Naive thymus-derived CD4-positive, alpha-beta T cell (primary cell): ENCODE results near the gene MED13L. TPM values are rescaled to one million over a fixed set of nuclear protein-coding genes. Genes with fewer than 3 reads are reported as not detected.

Source experiments
- ATAC-seq: fragments of 150-1000 bp; cut with Tn5 transposase; 2 replicates; pipeline ENCODE4 v1.10.0; 2021; ENCODE audit warnings: mild to moderate bottlenecking, moderate library complexity
- CTCF ChIA-PET: fragments of 350-600 bp; sonication (Branson Sonifier 250); formaldehyde crosslinking; loops from one replicate; lab custom pipeline; 2021; ENCODE audit warnings: antibody characterized with exemption; lab: Charles Lee
- POLR2A ChIA-PET: fragments of 350-600 bp; sonication (Branson Sonifier 250); formaldehyde crosslinking; loops from one replicate; lab custom pipeline; 2021; ENCODE audit warnings: antibody characterized with exemption, inconsistent platforms; lab: Charles Lee
- DNase-seq, 9 donors: peaks; one replicate each; pipeline versions ENCODE4 v3.0.0 to v3.0.0-alpha.2; 2020 to 2022; ENCODE audit warnings: mixed read lengths in 1 of 9
- H3K27ac ChIP-seq: one replicate; pipeline ENCODE4 v1.7.0; 2013; ENCODE audit warnings: mild to moderate bottlenecking, low read depth, low read length, moderate library complexity
- H3K27me3 ChIP-seq, 2 donors: one replicate each; pipeline ENCODE4 v1.7.0; 2013; ENCODE audit warnings: low read length in 2 of 2, mild to moderate bottlenecking in 2 of 2, moderate library complexity in 2 of 2; ENCODE audit not compliant: control insufficient read depth in 2 of 2, insufficient read depth in 2 of 2
- H3K36me3 ChIP-seq, 3 experiments: 1 replicate in 2 of 3; 2 replicates in 1 of 3; pipeline ENCODE4 v1.7.0; 2013; ENCODE audit warnings: low read length in 3 of 3, mild to moderate bottlenecking in 3 of 3, moderate library complexity in 1 of 3; ENCODE audit not compliant: insufficient read depth in 3 of 3, control insufficient read depth in 2 of 3
- H3K4me1 ChIP-seq, 2 donors: one replicate each; pipeline ENCODE4 v1.7.0; 2013; ENCODE audit warnings: low read length in 2 of 2, mild to moderate bottlenecking in 2 of 2, moderate library complexity in 1 of 2; ENCODE audit not compliant: control insufficient read depth in 2 of 2, insufficient read depth in 2 of 2
- H3K4me3 ChIP-seq: 2 replicates; pipeline ENCODE4 v1.7.0; 2013; ENCODE audit warnings: mild to moderate bottlenecking, low read length
- H3K9me3 ChIP-seq, 3 experiments: 1 replicate in 2 of 3; 2 replicates in 1 of 3; pipeline ENCODE4 v1.7.0; 2013; ENCODE audit warnings: low read length in 3 of 3; ENCODE audit not compliant: control insufficient read depth in 2 of 3
- H3K27ac Mint-ChIP-seq, 9 donors: one replicate each; pipeline ENCODE4 v1.8.0; 2020 to 2022; ENCODE audit warnings: mixed read lengths in 9 of 9, mild to moderate bottlenecking in 8 of 9, moderate library complexity in 5 of 9, inconsistent platforms in 2 of 9
- H3K27me3 Mint-ChIP-seq, 5 donors: one replicate each; pipeline ENCODE4 v1.8.0; 2021 to 2022; ENCODE audit warnings: mixed read lengths in 5 of 5, mild to moderate bottlenecking in 1 of 5
- H3K36me3 Mint-ChIP-seq, 5 donors: one replicate each; pipeline ENCODE4 v1.8.0; 2020 to 2022; ENCODE audit warnings: mixed read lengths in 5 of 5, mild to moderate bottlenecking in 3 of 5, inconsistent platforms in 1 of 5
- H3K4me1 Mint-ChIP-seq, 7 donors: one replicate each; pipeline ENCODE4 v1.8.0; 2020 to 2022; ENCODE audit warnings: mixed read lengths in 7 of 7, mild to moderate bottlenecking in 3 of 7, inconsistent platforms in 1 of 7
- H3K4me3 Mint-ChIP-seq, 10 donors: one replicate each; pipeline ENCODE4 v1.8.0; 2020 to 2022; ENCODE audit warnings: mild to moderate bottlenecking in 10 of 10, mixed read lengths in 10 of 10, moderate library complexity in 6 of 10, inconsistent platforms in 2 of 10
- H3K9me3 Mint-ChIP-seq, 11 donors: one replicate each; pipeline ENCODE4 v1.8.0; 2020 to 2022; ENCODE audit warnings: mixed read lengths in 11 of 11, mild to moderate bottlenecking in 4 of 11, inconsistent platforms in 1 of 11, moderate library complexity in 1 of 11
- intact Hi-C, 2 donors: fragments of 100-400 bp; cut with micrococcal nuclease; formaldehyde crosslinking; loops; one replicate each; pipeline ENCODE4 v1.15.1; 2023
- polyA plus RNA-seq, 2 donors: library from polyadenylated mRNA; unstranded; fragments of 300-500 nt; fragmentation: Illumina TruSeq; gene quantifications; one replicate each; pipeline ENCODE4 v1.2.3, GENCODE V29; 2021
- total RNA-seq, 6 experiments: library from RNA in 5 of 6; stranded (reverse) in 5 of 6; gene quantifications; 1 replicate in 5 of 6; 2 replicates in 1 of 6; pipeline ENCODE4 v1.2.3 and lab custom pipeline; 2021 to 2026

MED13L gene
- total and polyA plus RNA-seq, 7 experiments from 2014 or later, result 8.3 to 283 (median 155) TPM

DNA sequence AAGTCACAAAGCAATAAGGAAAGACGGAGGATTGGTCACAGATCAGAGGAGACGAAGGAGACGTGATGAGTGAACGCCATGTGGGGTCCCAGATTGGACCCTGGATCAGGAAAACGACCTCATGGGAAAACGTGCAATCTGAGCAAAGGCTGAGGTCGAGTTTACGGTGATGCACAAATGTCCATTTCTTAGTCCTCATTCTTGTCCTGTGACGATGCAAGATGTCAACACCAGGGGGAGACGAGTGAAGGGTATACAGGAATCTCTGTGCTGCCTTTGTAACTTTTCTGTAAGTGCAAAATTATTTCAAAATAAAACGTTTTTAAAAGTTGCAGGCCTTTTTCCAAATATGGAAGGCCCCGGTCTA, 329.8 kb downstream of the MED13L start:
- Mint-ChIP-seq H3K27ac (peak overlapping the region in 1 of 9 donors; percentile 39), H3K4me1 (peaks cover 0 to 2% (median 0%) of the 10 kb centered on the region in 7 donors), H3K4me3 (no peak overlapping the region), H3K36me3 (peaks cover 0 to 31% (median 5%) of the 10 kb centered on the region in 5 donors), H3K27me3 (no peaks in the 10 kb centered on the region), H3K9me3 (peaks cover 0 to 5% (median 0%) of the 10 kb centered on the region in 11 donors)
- H3K27ac ChIP-seq, result no peak overlapping the region
- ChIA-PET POLR2A (no interaction called here), CTCF (no interaction called here)
- H3K4me1 ChIP-seq, result no peaks in the 10 kb centered on the region
- H3K9me3 ChIP-seq, result no peaks in the 10 kb centered on the region
- no peak overlapping the region for H3K4me3 ChIP-seq
- no peak for DNase-seq
- ATAC-seq, result no peak
- intact Hi-C loops, result no loop called here
- no peaks in the 10 kb centered on the region for H3K36me3 ChIP-seq
- no peaks in the 10 kb centered on the region for H3K27me3 ChIP-seq

DNA sequence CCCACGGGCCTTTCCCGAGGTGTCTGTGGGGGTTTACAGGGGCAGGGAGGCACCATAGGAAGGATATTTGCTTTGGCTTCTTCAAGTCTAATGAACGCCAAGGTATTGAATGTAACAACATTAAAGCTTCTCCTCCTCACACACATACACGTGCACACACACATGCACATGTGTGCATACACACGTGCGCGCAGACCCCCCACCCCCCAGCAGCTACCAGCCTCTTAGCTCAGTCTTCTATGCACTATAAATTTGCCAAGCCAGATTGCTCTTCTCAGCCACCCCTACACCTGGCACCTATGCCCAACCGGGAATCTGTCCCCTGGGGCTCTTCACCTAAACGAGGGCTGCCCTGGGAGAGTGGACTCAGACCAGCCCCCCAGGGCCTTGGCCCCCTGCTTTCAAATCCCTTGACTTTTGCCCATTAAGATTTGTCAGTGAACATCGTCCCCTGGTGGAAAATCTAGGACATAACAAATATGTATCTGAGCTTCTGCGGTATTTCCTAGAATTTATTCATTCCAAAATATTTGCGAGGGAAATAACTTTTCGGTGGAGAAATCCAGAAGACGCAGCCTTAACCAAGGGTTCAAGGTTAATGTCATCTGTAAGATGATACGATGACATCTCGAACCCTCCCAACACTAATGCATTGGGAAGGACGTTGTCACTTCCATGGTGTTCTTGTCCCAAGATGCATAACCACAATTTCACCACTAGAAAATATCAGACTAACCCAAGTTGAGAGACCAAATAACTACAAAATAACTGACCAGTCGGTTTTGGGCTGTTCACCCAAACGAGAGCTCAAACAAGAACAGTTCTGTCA, 330.4 kb downstream of the MED13L start:
- ChIA-PET CTCF (no interaction called here), POLR2A (interaction anchor here (0.6 kb wide), 1 partner anchor 52 kb away, joined by 3 read pairs; no protein-coding TSS in a partner anchor)
- Mint-ChIP-seq H3K4me1 (peaks cover 0 to 2% (median 0%) of the 10 kb centered on the region in 7 donors), H3K27ac (no peak overlapping the region), H3K27me3 (no peaks in the 10 kb centered on the region), H3K4me3 (no peak overlapping the region), H3K36me3 (peaks cover 0 to 26% (median 5%) of the 10 kb centered on the region in 5 donors), H3K9me3 (peaks cover 0 to 5% (median 0%) of the 10 kb centered on the region in 11 donors)
- Histone ChIP-seq H3K4me3 (no peak overlapping the region), H3K4me1 (no peaks in the 10 kb centered on the region), H3K27ac (no peak overlapping the region), H3K9me3 (no peaks in the 10 kb centered on the region), H3K27me3 (no peaks in the 10 kb centered on the region), H3K36me3 (no peaks in the 10 kb centered on the region)
- intact Hi-C loops, result no loop called here
- ATAC-seq, result no peak
- DNase-seq, result no peak

DNA sequence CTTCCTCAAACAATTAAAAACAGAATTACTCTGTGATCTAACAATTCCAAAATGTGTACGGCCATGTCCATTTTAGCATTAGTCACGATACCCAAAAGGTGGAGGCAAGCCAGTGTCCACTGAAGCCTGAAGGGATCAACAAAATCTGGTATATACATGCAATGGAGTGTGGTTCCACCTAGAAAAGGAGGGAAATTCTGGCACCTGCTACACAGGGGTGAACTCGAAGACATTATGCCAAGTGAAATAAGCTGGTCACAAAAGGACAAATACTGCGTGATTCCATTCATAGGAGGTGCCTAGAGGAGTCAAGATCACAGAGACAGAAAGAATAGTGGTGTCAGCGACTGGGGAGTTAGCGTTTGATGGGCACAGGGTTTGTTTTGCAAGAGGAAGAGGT, 331.4 kb downstream of the MED13L start:
- Mint-ChIP-seq H3K4me3 (no peak overlapping the region), H3K9me3 (peaks cover 0 to 5% (median 0%) of the 10 kb centered on the region in 11 donors), H3K36me3 (peaks cover 3 to 19% (median 5%) of the 10 kb centered on the region in 5 donors), H3K27me3 (peaks cover 0 to 4% (median 2%) of the 10 kb centered on the region in 5 donors), H3K27ac (no peak overlapping the region), H3K4me1 (peaks cover 0 to 2% (median 0%) of the 10 kb centered on the region in 7 donors)
- Histone ChIP-seq H3K36me3 (no peaks in the 10 kb centered on the region), H3K4me3 (no peak overlapping the region), H3K27ac (no peak overlapping the region), H3K4me1 (no peaks in the 10 kb centered on the region), H3K27me3 (no peaks in the 10 kb centered on the region), H3K9me3 (no peaks in the 10 kb centered on the region)
- ChIA-PET POLR2A (no interaction called here), CTCF (no interaction called here)
- ATAC-seq, result no peak
- DNase-seq, result no peak
- intact Hi-C loops, result no loop called here

DNA sequence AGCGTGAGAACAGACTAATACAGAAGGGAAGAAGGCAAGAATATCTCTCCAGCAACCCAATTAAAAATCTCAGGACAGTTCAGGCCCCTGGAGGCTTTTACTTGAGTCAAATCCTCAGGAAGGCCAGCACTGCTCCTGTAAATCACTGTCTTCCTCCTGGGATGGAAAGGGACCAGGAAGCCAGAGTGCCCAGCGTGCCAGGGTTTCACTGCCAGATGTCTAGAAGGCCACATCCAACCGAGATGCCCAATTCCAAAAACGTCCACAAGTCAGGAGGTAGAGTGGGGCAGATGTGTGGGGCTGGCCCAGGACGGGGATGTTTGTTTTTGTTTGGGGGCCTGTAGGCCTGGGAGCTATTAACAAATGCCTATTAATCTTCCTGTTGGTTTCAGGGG, 332.0 kb downstream of the MED13L start:
- intact Hi-C loops, result no loop called here
- Histone ChIP-seq H3K27me3 (no peaks in the 10 kb centered on the region), H3K4me1 (no peaks in the 10 kb centered on the region), H3K36me3 (no peaks in the 10 kb centered on the region), H3K4me3 (no peak overlapping the region), H3K9me3 (no peaks in the 10 kb centered on the region), H3K27ac (no peak overlapping the region)
- peak overlapping the region in 1 of 9 donors; percentile 10 for H3K27ac Mint-ChIP-seq
- DNase-seq (no peak), ATAC-seq (no peak)
- peaks cover 3 to 15% (median 5%) of the 10 kb centered on the region in 5 donors for H3K36me3 Mint-ChIP-seq
- H3K9me3 Mint-ChIP-seq, result peaks cover 0 to 8% (median 0%) of the 10 kb centered on the region in 11 donors
- peaks cover 0 to 2% (median 0%) of the 10 kb centered on the region in 7 donors for H3K4me1 Mint-ChIP-seq
- peaks cover 0 to 10% (median 7%) of the 10 kb centered on the region in 5 donors for H3K27me3 Mint-ChIP-seq
- no peak overlapping the region for H3K4me3 Mint-ChIP-seq
- ChIA-PET CTCF (no interaction called here), POLR2A (no interaction called here)

DNA sequence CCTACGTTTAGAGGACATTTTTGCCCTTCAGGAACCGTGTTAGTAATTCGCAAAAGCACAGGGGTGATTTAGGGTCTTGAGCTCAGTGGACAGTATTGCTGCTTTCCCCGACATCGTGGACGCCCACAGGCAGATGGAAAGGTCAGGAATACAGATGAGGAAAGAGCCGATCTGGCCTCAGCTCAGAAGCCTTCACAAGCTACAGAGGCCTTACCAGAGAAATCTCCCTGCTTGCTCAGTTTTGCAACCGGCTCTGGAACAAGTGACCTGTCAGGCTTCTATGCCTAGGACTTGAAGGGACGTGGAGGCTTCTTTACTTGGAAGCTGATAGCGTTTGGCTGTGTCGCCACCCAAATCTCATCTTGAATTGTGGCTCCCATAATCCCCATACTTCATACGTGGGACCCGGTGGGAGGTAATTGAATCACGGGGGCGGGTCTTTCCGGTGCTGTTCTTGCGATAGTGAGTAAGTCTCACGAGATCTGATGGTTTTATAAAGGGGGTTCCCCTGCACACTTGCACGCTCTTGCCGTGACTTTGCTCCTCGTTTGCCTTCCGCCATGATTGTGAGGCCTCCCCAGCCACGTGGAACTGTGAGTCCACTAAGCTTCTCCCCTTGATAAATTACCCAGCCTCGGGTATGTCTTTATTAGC, 332.5 kb downstream of the MED13L start:
- Mint-ChIP-seq H3K4me1 (peaks cover 0 to 1% (median 0%) of the 10 kb centered on the region in 7 donors), H3K36me3 (peaks cover 2 to 14% (median 5%) of the 10 kb centered on the region in 5 donors), H3K9me3 (peaks cover 0 to 8% (median 0%) of the 10 kb centered on the region in 11 donors), H3K27me3 (peaks cover 0 to 14% (median 7%) of the 10 kb centered on the region in 5 donors), H3K4me3 (no peak overlapping the region), H3K27ac (peak overlapping the region in 1 of 9 donors; percentile 10)
- POLR2A ChIA-PET, result no interaction called here
- CTCF ChIA-PET, result no interaction called here
- no peak for ATAC-seq
- H3K27ac ChIP-seq, result no peak overlapping the region
- no peaks in the 10 kb centered on the region for H3K9me3 ChIP-seq
- intact Hi-C loops, result no loop called here
- H3K4me3 ChIP-seq, result no peak overlapping the region
- no peaks in the 10 kb centered on the region for H3K27me3 ChIP-seq
- DNase-seq, result no peak
- H3K36me3 ChIP-seq, result no peaks in the 10 kb centered on the region
- H3K4me1 ChIP-seq, result no peaks in the 10 kb centered on the region

DNA sequence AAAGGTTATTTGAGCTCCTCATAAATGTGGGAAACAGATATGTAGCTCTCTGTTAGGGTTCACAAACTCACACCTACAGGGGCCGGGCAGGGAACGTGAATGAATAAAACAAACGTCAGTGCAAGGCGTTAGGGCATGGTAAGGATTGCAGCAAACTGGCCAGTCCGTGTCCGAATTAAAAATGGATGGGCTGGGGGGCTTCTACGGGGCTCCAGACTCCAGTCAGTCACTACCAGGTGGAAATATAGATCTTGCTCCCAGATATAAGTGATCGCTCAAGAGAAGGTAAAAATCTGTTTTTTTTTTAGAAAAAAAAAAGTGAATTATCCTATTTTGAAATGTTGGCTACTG, 333.1 kb downstream of the MED13L start:
- Mint-ChIP-seq H3K4me1 (no peaks in the 10 kb centered on the region), H3K4me3 (no peak overlapping the region), H3K27me3 (peaks cover 0 to 15% (median 8%) of the 10 kb centered on the region in 5 donors), H3K36me3 (peaks cover 0 to 13% (median 5%) of the 10 kb centered on the region in 5 donors), H3K27ac (no peak overlapping the region), H3K9me3 (peaks cover 0 to 8% (median 0%) of the 10 kb centered on the region in 11 donors)
- intact Hi-C loops, result no loop called here
- no peaks in the 10 kb centered on the region for H3K9me3 ChIP-seq
- DNase-seq, result no peak
- no peaks in the 10 kb centered on the region for H3K27me3 ChIP-seq
- H3K4me1 ChIP-seq, result no peaks in the 10 kb centered on the region
- CTCF ChIA-PET, result no interaction called here
- no peak for ATAC-seq
- H3K36me3 ChIP-seq, result no peaks in the 10 kb centered on the region
- POLR2A ChIA-PET, result no interaction called here
- no peak overlapping the region for H3K4me3 ChIP-seq
- no peak overlapping the region for H3K27ac ChIP-seq
